Measurements from ENCODE around the gene SLC15A3. TPM values are rescaled to one million over a fixed set of nuclear protein-coding genes. Genes with fewer than 3 reads are reported as not detected.
"Not testable (repeated sequence)": the region's sequence is repeated elsewhere in the genome, so short reads cannot be mapped to it uniquely, and the experiment has no call there.

The SLC15A3 gene
- polyA plus RNA-seq, 4 donors: 19.1 to 24.5 (median 20.6) TPM

- DNase-seq (ENCODE audit: low read depth in 4 of 4, low spot score in 2 of 4): no peak
These were observed 34.7 kb downstream of the SLC15A3 start for GRCh38 chr11:60917267-60917666.

- DNase-seq (ENCODE audit: low read depth in 4 of 4, low spot score in 2 of 4): no peak
These were observed 35.2 kb downstream of the SLC15A3 start for GRCh38 chr11:60916669-60917206.

GRCh38 chr11:60915248-60915914 lies 36.6 kb downstream of the SLC15A3 start:
- DNase-seq (ENCODE audit: low read depth in 4 of 4, low spot score in 2 of 4): peak in 2 of 4 donors; percentile 42 to 45

- DNase-seq (ENCODE audit: low read depth in 4 of 4, low spot score in 2 of 4): no peak
These were observed 37.2 kb downstream of the SLC15A3 start for GRCh38 chr11:60914633-60915247.

GRCh38 chr11:60913793-60914632 lies 38.0 kb downstream of the SLC15A3 start, which contains the start of gene TMEM109:
Gene TMEM109 (plus strand): TSS chr11:60914158. CDS start chr11:60919694, 5,536 bp downstream.
- DNase-seq (ENCODE audit: low read depth in 4 of 4, low spot score in 2 of 4): peak; percentile 81 to 96 (median 84)

GRCh38 chr11:60912851-60913528 lies 39.0 kb downstream of the SLC15A3 start:
- DNase-seq (ENCODE audit: low read depth in 4 of 4, low spot score in 2 of 4): no peak

GRCh38 chr11:60912223-60912850 lies 39.6 kb downstream of the SLC15A3 start:
- no peak for DNase-seq (ENCODE audit: low read depth in 4 of 4, low spot score in 2 of 4)

- DNase-seq (ENCODE audit: low read depth in 4 of 4, low spot score in 2 of 4): no peak
These were observed 41.1 kb downstream of the SLC15A3 start for GRCh38 chr11:60910711-60911380.

GRCh38 chr11:60910281-60910687 lies 41.7 kb downstream of the SLC15A3 start:
- no peak for DNase-seq (ENCODE audit: low read depth in 4 of 4, low spot score in 2 of 4)

GRCh38 chr11:60909680-60910280 lies 42.2 kb downstream of the SLC15A3 start:
- DNase-seq (ENCODE audit: low read depth in 4 of 4, low spot score in 2 of 4): not testable (repeated sequence)

- DNase-seq (ENCODE audit: low read depth in 4 of 4, low spot score in 2 of 4): no peak
These were observed 43.2 kb downstream of the SLC15A3 start for GRCh38 chr11:60908803-60909202.

- peak; percentile 91 to 98 (median 92) for DNase-seq (ENCODE audit: low read depth in 4 of 4, low spot score in 2 of 4)
These were observed 45.6 kb downstream of the SLC15A3 start, which contains the start of gene PRPF19 for GRCh38 chr11:60906132-60906972. Gene PRPF19 (minus strand): TSS chr11:60906585. CDS start chr11:60906382, 203 bp downstream.

- DNase-seq (ENCODE audit: low read depth in 4 of 4, low spot score in 2 of 4): no peak
These were observed 46.3 kb downstream of the SLC15A3 start for GRCh38 chr11:60905551-60906113.

- no peak for DNase-seq (ENCODE audit: low read depth in 4 of 4, low spot score in 2 of 4)
These were observed 46.9 kb downstream of the SLC15A3 start for GRCh38 chr11:60905047-60905446.

GRCh38 chr11:60902625-60903024 lies 49.4 kb downstream of the SLC15A3 start:
- no peak for DNase-seq (ENCODE audit: low read depth in 4 of 4, low spot score in 2 of 4)

- DNase-seq (ENCODE audit: low read depth in 4 of 4, low spot score in 2 of 4): no peak
These were observed 51.1 kb downstream of the SLC15A3 start for GRCh38 chr11:60900673-60901404.

GRCh38 chr11:60899977-60900376 lies 52.0 kb downstream of the SLC15A3 start:
- no peak for DNase-seq (ENCODE audit: low read depth in 4 of 4, low spot score in 2 of 4)

All from left renal cortex interstitium (tissue), 4 donors.